Omental fat pad (tissue), 4 donors: ENCODE results near the gene MTHFSD. TPM values are rescaled to one million over a fixed set of nuclear protein-coding genes. Genes with fewer than 3 reads are reported as not detected.

Source experiments
- ATAC-seq: fragments of 150-250 bp; one replicate; pipeline ENCODE4 v1.9.1; 2016; ENCODE audit warnings: mild to moderate bottlenecking, moderate library complexity; ENCODE audit not compliant: low FRiP score
- DNase-seq: peaks from one replicate; pipeline ENCODE4 v3.0.0-alpha.2; 2019; ENCODE audit warnings: low spot score
- total RNA-seq, 4 donors: library from RNA; depleted of rRNA; stranded (reverse); fragments of >200 nt; gene quantifications; one replicate each; pipeline ENCODE4 v1.1.0, GENCODE V29; 2016
- TF ChIP-seq, protein P1 (sequence below), 3 donors: fragments of 450-650 bp; IDR thresholded peaks; one replicate each; pipeline ENCODE4 v1.5.1; 2016 to 2017; ENCODE audit warnings: antibody characterized with exemption in 3 of 3, mild to moderate bottlenecking in 3 of 3, moderate library complexity in 2 of 3

Gene MTHFSD
- total RNA-seq, 4 donors from 2014 or later: 6.4 to 20.2 (median 9.1) TPM

DNA sequence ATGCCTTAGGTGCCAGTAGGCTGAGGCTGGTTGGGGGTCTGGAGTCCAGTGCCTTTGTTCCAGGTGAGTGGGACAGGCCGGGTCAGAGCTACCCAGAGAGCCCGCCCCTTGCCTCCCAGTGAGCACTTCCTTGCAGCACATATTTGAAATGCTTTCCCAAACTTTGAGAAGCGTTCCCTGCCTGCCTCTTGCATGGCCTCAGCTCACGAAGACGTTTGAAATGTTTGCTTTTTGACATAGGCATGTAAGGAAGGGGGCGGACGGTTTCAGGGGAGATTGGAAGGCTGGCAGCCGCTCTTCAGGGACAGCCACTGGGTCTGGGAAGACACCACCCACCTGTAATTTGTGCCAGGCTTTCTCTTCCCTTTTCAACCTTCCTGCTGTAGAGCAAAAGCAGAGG lies 18.2 kb upstream of the MTHFSD start:
- ATAC-seq (no peak), DNase-seq (no peak)
- TF ChIP-seq, protein P1, sequence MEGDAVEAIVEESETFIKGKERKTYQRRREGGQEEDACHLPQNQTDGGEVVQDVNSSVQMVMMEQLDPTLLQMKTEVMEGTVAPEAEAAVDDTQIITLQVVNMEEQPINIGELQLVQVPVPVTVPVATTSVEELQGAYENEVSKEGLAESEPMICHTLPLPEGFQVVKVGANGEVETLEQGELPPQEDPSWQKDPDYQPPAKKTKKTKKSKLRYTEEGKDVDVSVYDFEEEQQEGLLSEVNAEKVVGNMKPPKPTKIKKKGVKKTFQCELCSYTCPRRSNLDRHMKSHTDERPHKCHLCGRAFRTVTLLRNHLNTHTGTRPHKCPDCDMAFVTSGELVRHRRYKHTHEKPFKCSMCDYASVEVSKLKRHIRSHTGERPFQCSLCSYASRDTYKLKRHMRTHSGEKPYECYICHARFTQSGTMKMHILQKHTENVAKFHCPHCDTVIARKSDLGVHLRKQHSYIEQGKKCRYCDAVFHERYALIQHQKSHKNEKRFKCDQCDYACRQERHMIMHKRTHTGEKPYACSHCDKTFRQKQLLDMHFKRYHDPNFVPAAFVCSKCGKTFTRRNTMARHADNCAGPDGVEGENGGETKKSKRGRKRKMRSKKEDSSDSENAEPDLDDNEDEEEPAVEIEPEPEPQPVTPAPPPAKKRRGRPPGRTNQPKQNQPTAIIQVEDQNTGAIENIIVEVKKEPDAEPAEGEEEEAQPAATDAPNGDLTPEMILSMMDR (IDR thresholded peaks at IDR 0.05): no peak

DNA sequence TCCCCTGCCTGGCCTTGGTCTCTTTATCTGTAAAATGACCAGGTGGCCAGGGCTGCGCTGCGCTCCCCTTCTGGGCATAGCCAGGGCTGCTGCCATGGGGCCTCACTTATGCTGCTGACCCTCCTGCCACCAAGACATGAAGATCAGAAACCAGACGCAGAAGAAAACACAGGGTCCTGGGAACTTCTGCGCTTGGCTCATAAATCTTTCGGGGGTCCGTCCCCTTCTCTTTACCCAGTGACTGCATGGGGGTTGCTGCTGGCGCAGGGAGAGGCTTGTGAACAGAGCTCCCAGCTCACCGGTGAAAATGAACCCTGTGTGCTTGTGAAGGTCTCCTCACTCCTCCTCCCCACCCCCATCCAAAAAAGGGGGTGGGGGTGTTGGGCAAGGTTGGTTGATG lies 17.6 kb upstream of the MTHFSD start:
- TF ChIP-seq, protein P1 (IDR thresholded peaks at IDR 0.05): no peak
- ATAC-seq (no peak), DNase-seq (no peak)

DNA sequence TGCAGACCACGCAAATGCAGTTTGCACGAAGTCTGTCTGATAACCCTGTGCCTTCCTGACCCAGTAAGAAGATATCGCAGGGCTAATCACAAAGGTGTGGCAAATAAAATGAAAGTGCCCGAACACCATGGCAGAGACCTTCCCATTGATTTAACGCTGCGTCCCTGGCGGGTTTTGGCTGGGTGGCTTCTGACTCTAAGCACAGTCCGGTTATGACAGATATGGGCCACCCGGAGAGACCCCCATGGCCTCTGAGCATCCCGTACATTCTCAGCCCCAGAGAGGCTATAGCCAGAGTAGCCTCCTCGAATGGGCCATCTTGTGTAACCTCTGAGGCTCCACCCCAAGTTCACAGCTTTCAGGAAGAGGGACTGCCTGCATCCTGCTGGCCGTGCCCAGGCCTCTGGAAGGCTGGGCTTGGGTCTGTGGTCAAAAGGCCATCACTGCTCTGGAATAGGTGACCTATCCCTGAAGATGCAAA lies 17.0 kb upstream of the MTHFSD start:
- ATAC-seq (no peak), DNase-seq (no peak)
- TF ChIP-seq, protein P1 (IDR thresholded peaks at IDR 0.05): no peak

DNA sequence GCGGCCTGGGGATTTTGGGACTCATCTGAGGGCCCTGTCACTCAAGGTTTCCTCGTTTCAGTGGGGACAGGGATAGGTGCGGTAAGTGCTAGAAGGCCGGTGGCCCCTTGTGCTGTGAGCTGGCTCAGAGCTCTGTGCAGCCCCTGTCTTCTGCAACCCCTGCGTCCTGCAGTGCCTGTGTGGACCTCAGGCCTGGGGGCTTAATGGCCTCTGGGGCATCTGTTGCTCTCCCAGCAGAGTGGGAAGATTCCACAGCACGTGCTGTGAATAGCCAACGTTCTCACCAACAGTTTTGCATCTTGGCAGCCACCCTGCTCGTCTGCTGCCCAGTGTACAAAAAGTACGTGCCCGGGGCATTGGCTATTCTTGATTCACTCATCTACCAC lies 16.5 kb upstream of the MTHFSD start:
- DNase-seq (no peak), ATAC-seq (no peak)
- TF ChIP-seq, protein P1 (IDR thresholded peaks at IDR 0.05): no peak

DNA sequence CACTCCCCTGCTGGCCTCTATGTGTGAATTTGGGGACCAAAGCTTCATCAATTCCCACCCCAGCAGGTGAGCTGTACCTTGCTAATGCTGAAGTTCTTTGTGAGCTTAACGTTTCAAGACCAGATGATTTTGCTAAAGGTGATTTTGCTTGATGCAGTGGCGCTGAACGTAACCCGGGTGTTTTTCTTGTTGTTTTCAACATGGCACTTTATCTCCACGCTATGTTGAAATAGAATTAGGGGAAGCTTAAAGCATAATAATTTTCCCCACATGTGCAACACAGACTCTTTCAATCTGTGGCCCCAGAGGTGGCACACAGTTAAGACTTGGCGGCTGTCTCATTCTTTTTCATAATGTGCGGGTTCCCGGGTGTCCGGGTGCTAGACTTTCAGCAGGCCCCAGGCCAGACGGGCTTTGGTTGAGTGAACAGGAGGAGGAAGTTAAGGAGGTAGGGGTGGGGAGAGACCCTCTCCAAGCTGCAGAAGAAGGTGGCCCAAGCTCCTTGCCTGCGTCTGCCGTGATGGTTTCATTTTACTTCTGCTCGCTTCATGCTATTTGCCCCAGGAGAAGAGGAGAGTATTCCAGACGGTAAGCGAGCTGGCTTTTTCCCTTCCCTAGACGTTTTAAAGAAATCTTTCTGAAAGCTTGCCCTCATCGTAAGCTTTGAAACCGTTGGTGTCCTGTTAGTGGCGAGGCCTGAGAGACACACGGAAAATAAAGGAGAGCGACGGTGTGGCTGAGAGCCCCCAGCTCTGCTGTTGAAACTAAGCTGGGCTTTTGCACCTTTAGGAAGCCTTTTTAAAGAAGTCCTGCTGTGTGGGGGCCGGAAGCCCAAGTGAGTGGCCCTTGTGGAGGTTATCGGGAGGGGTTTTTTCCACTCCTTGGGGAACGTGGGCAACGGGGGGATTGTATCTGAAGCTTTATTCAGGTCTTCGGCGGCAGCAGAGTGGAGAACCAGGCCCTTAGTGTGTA lies 15.8 kb upstream of the MTHFSD start:
- ATAC-seq (no peak), DNase-seq (no peak)
- TF ChIP-seq, protein P1 (IDR thresholded peaks at IDR 0.05): no peak

DNA sequence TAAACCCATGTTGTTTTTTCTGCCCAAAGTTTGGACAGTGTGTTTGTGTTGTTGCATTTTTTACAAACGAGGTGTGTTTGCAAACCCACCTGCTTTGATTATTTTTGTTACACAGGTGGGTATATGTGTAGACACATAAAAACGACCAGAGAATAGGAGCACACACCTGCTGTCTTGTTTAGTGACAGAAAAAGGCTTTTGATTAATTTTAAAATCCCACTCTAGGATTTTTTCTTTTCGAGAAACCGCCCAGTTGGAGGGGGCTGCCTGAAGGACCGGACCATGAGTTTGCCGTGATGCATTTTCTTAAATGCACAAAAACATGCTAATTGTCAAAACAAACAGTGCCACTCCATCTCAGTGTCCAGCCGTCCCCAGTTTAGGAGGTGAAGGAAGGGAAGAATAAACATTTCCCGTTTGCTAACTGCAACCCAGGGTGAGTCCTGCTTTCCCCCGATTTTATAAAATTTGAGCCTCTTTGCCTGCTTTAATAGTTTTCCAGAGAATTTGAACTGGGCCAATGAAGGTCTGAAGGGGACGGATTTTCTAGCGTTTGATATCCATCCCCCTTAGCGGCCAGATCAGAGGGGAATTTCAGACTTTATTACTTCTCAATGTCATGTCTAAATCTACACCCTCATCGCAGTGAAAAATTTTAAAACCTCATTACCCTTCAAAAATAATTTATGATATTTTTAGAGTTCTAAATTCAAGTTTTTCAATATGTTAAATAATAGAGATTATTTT lies 14.8 kb upstream of the MTHFSD start:
- ATAC-seq (no peak), DNase-seq (no peak)
- TF ChIP-seq, protein P1 (IDR thresholded peaks at IDR 0.05): no peak
